ENCODE data around the gene MAST3. TPM values are rescaled to one million over a fixed set of nuclear protein-coding genes. Genes with fewer than 3 reads are reported as not detected.

The MAST3 gene
- total RNA-seq, 1 donor from 2014 or later: 0.79 TPM

- no peak overlapping the region for H3K4me3 ChIP-seq (ENCODE audit: low read depth, low read length)
- H3K27me3 ChIP-seq (ENCODE audit: control insufficient read depth, insufficient read depth, low read length): no peaks in the 10 kb centered on the region
- peaks cover 5% of the 10 kb centered on the region for H3K36me3 ChIP-seq (ENCODE audit: control insufficient read depth, insufficient read depth, low read length)
- TF ChIP-seq, protein P1, sequence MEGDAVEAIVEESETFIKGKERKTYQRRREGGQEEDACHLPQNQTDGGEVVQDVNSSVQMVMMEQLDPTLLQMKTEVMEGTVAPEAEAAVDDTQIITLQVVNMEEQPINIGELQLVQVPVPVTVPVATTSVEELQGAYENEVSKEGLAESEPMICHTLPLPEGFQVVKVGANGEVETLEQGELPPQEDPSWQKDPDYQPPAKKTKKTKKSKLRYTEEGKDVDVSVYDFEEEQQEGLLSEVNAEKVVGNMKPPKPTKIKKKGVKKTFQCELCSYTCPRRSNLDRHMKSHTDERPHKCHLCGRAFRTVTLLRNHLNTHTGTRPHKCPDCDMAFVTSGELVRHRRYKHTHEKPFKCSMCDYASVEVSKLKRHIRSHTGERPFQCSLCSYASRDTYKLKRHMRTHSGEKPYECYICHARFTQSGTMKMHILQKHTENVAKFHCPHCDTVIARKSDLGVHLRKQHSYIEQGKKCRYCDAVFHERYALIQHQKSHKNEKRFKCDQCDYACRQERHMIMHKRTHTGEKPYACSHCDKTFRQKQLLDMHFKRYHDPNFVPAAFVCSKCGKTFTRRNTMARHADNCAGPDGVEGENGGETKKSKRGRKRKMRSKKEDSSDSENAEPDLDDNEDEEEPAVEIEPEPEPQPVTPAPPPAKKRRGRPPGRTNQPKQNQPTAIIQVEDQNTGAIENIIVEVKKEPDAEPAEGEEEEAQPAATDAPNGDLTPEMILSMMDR (IDR thresholded peaks at IDR 0.05; ENCODE audit: insufficient read depth, low read length, severe bottlenecking): no peak
- peak; percentile 43 for FAIRE-seq
- DNase-seq (ENCODE audit: low read depth): no peak
These were observed 100.4 kb downstream of the MAST3 start for GRCh38 chr19:18197941-18198340.

GRCh38 chr19:18198374-18198773, 100.8 kb downstream of the MAST3 start:
- no peak for DNase-seq (ENCODE audit: low read depth)
- H3K4me3 ChIP-seq (ENCODE audit: low read depth, low read length): no peak overlapping the region
- no peaks in the 10 kb centered on the region for H3K27me3 ChIP-seq (ENCODE audit: control insufficient read depth, insufficient read depth, low read length)
- FAIRE-seq: no peak
- TF ChIP-seq, protein P1 (IDR thresholded peaks at IDR 0.05; ENCODE audit: insufficient read depth, low read length, severe bottlenecking): no peak
- peaks cover 5% of the 10 kb centered on the region for H3K36me3 ChIP-seq (ENCODE audit: control insufficient read depth, insufficient read depth, low read length)

Other genes starting within 250 kb of the MAST3 start
- gene JAK3, start 249.8 kb upstream of the MAST3 start, total RNA-seq: 0.26 TPM in 2 replicates
- 1,530 and 1,590 TPM in 2 replicates for gene RPL18A, start 237.9 kb upstream of the MAST3 start, total RNA-seq
- under 0.01 and 0.13 TPM in 2 replicates for gene SLC5A5, start 225.8 kb upstream of the MAST3 start, total RNA-seq
- 37.9 and 62.2 TPM in 2 replicates for gene CCDC124, start 164.8 kb upstream of the MAST3 start, total RNA-seq
- gene KCNN1, start 130.7 kb upstream of the MAST3 start, total RNA-seq: not detected in 2 replicates
- 6.1 and 7.2 TPM in 2 replicates for gene ARRDC2, start 89.6 kb upstream of the MAST3 start, total RNA-seq
- gene IL12RB1, start 10.8 kb upstream of the MAST3 start, total RNA-seq: under 0.01 TPM in 1 of 2 replicates, not detected in the other
- 2.6 and 4.0 TPM in 2 replicates for gene PIK3R2, start 55.4 kb downstream of the MAST3 start, total RNA-seq
- gene IFI30, start 76.0 kb downstream of the MAST3 start, total RNA-seq: 17.6 and 20.6 TPM in 2 replicates
- gene MPV17L2, start 95.4 kb downstream of the MAST3 start, total RNA-seq: 8.7 and 9.5 TPM in 2 replicates
- 0.53 and 1.0 TPM in 2 replicates for gene RAB3A, start 106.3 kb downstream of the MAST3 start, total RNA-seq
- gene PDE4C, start 128.7 kb downstream of the MAST3 start, total RNA-seq: 0.26 and 0.38 TPM in 2 replicates
- under 0.01 TPM in 1 of 2 replicates, not detected in the other for gene IQCN, start 176.7 kb downstream of the MAST3 start, total RNA-seq
- gene JUND, start 183.8 kb downstream of the MAST3 start, total RNA-seq: 54.0 and 89.0 TPM in 2 replicates
- 208 and 260 TPM in 2 replicates for gene LSM4, start 225.3 kb downstream of the MAST3 start, total RNA-seq
- gene PGPEP1, start 242.8 kb downstream of the MAST3 start, total RNA-seq: 8.2 and 12.6 TPM in 2 replicates